Activated naive CD8-positive, alpha-beta T cell treated with anti-CD3 and anti-CD28 coated beads, Interleukin-2, amount 10 ng/mL, durations not matched to agents 7 days and 5 days (primary cell): ENCODE results near the gene DOCK10. TPM values are rescaled to one million over a fixed set of nuclear protein-coding genes. Genes with fewer than 3 reads are reported as not detected.

Experiments used
- ATAC-seq: fragments of 150-1000 bp; cut with Tn5 transposase; one replicate; pipeline ENCODE4 v1.10.0; 2021; ENCODE audit warnings: low read depth, moderate library complexity
- POLR2A ChIA-PET: fragments of 350-600 bp; sonication (Branson Sonifier 250); formaldehyde crosslinking; loops from one replicate; lab custom pipeline; 2021; ENCODE audit warnings: antibody characterized with exemption; lab: Charles Lee
- DNase-seq: peaks from one replicate; pipeline ENCODE4 v3.0.0; 2021
- H3K27ac Mint-ChIP-seq: one replicate; pipeline ENCODE4 v1.8.0; 2022; ENCODE audit warnings: mild to moderate bottlenecking, mixed read lengths
- H3K27me3 Mint-ChIP-seq: one replicate; pipeline ENCODE4 v1.8.0; 2022; ENCODE audit warnings: mild to moderate bottlenecking, moderate library complexity, mixed read lengths
- H3K36me3 Mint-ChIP-seq: one replicate; pipeline ENCODE4 v1.8.0; 2021; ENCODE audit warnings: mild to moderate bottlenecking, mixed read lengths
- H3K4me1 Mint-ChIP-seq: one replicate; pipeline ENCODE4 v1.8.0; 2021; ENCODE audit warnings: mixed read lengths
- H3K4me3 Mint-ChIP-seq: one replicate; pipeline ENCODE4 v1.8.0; 2022; ENCODE audit warnings: mild to moderate bottlenecking, moderate library complexity, mixed read lengths
- H3K9me3 Mint-ChIP-seq: one replicate; pipeline ENCODE4 v1.8.0; 2021; ENCODE audit warnings: mixed read lengths
- total RNA-seq, 2 experiments: library from RNA; stranded (reverse); gene quantifications; one replicate each; pipeline ENCODE4 v1.2.3, GENCODE V29; 2021

DOCK10 gene
- total RNA-seq, 2 experiments from 2014 or later, result 259 to 273 TPM

DNA sequence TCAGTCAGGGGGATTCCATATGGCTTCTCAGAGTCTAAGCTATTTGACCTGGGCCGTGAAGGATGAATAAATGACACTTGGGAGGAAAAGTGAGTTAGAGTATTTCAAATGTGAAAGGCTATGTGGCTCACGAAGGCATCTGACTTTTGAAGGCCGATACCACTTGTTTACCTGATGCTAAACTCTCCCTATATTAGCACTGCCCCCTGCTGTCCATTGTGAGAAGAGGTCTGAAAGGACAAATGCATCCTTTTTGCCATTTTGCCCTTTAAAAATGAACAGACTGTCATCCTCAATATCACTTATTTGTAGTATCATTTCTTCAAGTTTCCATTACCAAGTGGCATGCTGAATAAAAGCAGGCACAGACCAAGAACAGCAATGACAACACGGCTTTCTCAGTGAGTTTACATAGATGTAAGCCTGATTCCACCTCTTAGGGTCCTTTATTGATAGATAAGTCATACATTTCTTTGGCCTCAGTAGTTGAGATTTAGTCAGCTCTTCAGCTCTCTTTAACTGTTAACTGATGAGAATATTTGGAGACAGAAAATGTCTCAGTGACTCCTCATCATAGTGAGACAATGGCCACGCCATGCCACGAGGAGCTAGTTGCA is 40.1 kb downstream of the DOCK10 start:
- POLR2A ChIA-PET, result interaction anchor here (0.9 kb wide), 1 partner anchor 11 kb away, joined by 3 read pairs; no protein-coding TSS in a partner anchor
- ATAC-seq, result peak; percentile 79
- DNase-seq, result no peak
- H3K9me3 Mint-ChIP-seq, result no peaks in the 10 kb centered on the region
- H3K27me3 Mint-ChIP-seq, result no peaks in the 10 kb centered on the region
- peak overlapping the region; percentile 50 for H3K4me3 Mint-ChIP-seq
- peaks cover 27% of the 10 kb centered on the region for H3K36me3 Mint-ChIP-seq
- H3K4me1 Mint-ChIP-seq, result peaks cover 61% of the 10 kb centered on the region
- H3K27ac Mint-ChIP-seq, result peak overlapping the region; percentile 83

DNA sequence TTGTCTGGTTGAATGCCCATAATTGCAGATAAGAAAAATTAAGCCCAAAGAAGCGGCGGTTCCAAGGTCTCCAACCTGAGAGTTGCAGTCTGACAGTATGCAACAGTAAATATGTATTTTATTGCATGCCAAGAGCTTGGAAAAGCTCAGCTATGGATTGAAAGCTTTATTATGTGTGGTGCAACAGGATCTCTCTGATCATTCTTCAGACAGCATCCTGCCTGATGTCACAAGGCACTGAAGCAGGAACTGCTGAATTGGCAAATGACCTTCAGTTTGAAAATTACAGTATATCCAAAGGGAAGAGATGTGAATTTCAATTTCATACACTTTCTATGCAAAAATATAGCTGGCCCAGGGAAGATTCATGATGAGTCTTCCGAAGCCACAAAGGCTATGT is 42.5 kb downstream of the DOCK10 start:
- ATAC-seq (no peak), DNase-seq (no peak)
- H3K9me3 Mint-ChIP-seq, result no peaks in the 10 kb centered on the region
- peaks cover 38% of the 10 kb centered on the region for H3K36me3 Mint-ChIP-seq
- peaks cover 60% of the 10 kb centered on the region for H3K4me1 Mint-ChIP-seq
- H3K27me3 Mint-ChIP-seq, result no peaks in the 10 kb centered on the region
- POLR2A ChIA-PET, result interaction anchor here (0.6 to 1.2 kb wide), 3 partner anchors 46 to 230 kb away, joined by 3 to 5 read pairs (median 4); no protein-coding TSS in a partner anchor
- peak overlapping the region; percentile 45 for H3K27ac Mint-ChIP-seq
- no peak overlapping the region for H3K4me3 Mint-ChIP-seq

DNA sequence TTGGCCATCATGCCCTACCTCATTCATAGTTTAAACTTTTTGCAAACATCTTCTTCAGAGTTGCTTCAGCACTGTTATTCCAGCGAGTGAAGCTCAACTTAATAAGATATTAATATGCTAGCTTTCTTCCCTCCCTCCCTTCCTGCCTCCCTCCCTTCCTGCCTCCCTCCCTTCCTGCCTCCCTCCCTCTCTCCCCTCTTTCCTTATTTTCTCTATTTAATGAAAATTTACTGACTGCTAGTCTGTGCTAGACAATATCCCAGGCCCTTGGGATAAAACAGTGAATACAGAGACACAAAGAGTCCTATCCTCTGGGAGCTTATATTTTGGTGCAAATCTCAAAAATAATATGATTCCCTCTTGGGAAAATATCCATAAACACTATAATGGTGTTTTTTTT is 42.9 kb downstream of the DOCK10 start:
- no peaks in the 10 kb centered on the region for H3K27me3 Mint-ChIP-seq
- ATAC-seq, result no peak
- no peak overlapping the region for H3K4me3 Mint-ChIP-seq
- POLR2A ChIA-PET, result interaction anchor here (0.6 to 1.2 kb wide), 3 partner anchors 46 to 229 kb away, joined by 3 to 5 read pairs (median 4); no protein-coding TSS in a partner anchor
- DNase-seq, result no peak
- H3K9me3 Mint-ChIP-seq, result no peaks in the 10 kb centered on the region
- peaks cover 57% of the 10 kb centered on the region for H3K4me1 Mint-ChIP-seq
- H3K36me3 Mint-ChIP-seq, result peaks cover 42% of the 10 kb centered on the region
- H3K27ac Mint-ChIP-seq, result no peak overlapping the region

DNA sequence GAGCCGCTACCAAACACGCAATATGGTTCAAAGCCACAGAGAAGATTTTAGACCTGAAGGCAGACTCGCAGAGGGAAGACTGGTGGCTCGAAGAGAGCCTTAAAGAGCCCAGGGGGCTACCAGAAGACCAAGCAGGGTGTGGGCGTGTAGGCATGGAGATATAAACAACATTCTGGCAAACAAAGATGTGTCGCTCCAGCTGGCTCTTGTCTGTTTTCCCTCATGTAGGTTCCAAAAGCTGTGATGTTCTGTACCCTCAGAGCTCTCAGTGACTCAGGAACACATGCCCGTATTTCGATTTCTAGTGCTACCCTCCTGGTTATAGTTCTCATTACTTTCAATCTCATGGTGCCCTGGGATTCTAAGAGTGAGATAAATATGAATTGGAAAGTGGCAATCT is 44.5 kb downstream of the DOCK10 start:
- Mint-ChIP-seq H3K4me3 (no peak overlapping the region), H3K9me3 (no peaks in the 10 kb centered on the region), H3K4me1 (peaks cover 52% of the 10 kb centered on the region), H3K36me3 (peaks cover 47% of the 10 kb centered on the region), H3K27ac (peak overlapping the region; percentile 38), H3K27me3 (no peaks in the 10 kb centered on the region)
- DNase-seq, result no peak
- ATAC-seq, result no peak
- POLR2A ChIA-PET, result no interaction called here

DNA sequence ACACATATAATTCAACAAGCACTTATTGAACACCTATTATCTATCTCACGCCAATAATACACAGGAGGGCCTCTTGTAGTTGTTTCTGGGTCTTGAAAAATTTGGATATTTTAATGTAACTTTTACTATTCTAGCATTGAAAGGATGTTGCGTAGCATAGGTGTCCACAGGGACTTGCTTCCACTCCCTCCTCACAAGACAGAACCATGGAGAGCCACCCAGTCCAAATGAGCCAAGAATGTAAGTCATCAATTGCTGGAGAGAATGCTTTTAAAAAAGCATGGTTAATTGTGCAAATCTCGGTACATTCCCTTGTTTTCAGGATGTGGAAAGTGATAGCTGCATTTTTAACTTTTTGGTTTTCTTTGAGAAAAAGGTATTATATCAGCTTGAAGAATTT is 46.8 kb downstream of the DOCK10 start:
- POLR2A ChIA-PET, result interaction anchor here (1.2 kb wide), 1 partner anchor 68 kb away, joined by 3 read pairs; no protein-coding TSS in a partner anchor

DNA sequence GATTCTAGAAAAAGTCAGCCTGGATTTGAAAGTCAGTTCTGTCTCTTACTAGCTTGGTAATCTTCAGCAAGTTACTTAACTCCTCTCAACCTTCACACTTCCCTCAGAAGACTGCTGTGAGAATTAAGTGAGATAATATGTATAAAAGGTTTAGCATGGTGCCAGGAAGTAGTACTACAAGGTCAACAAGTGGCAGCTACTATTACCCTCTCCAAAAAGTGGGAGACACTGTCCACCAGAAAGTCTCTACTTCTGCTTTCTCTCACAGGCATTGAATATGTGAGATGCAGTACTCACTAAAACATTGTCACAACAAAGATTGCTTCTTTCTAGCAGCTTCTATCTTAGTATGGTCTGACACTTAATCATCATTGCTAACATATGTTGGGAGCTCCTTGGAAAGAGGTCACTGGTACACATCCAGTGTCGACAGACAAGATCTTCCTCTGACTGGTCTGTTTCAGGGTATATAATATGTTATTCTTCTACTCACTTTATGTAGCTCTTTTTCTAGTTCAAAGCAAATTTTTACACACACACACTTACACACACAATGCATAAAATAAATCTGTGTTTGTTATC is 47.9 kb downstream of the DOCK10 start:
- DNase-seq (no peak), ATAC-seq (no peak)
- H3K9me3 Mint-ChIP-seq, result no peaks in the 10 kb centered on the region
- peaks cover 72% of the 10 kb centered on the region for H3K36me3 Mint-ChIP-seq
- H3K27me3 Mint-ChIP-seq, result no peaks in the 10 kb centered on the region
- H3K27ac Mint-ChIP-seq, result no peak overlapping the region
- no peak overlapping the region for H3K4me3 Mint-ChIP-seq
- H3K4me1 Mint-ChIP-seq, result peaks cover 50% of the 10 kb centered on the region
- POLR2A ChIA-PET, result interaction anchor here (0.7 kb wide), 1 partner anchor 10 kb away, joined by 7 read pairs; no protein-coding TSS in a partner anchor

More for the DNA sequence above, 46.8 kb downstream of the DOCK10 start:
- no peaks in the 10 kb centered on the region for H3K9me3 Mint-ChIP-seq
- H3K4me1 Mint-ChIP-seq, result peaks cover 51% of the 10 kb centered on the region
- no peaks in the 10 kb centered on the region for H3K27me3 Mint-ChIP-seq
- ATAC-seq, result no peak
- H3K27ac Mint-ChIP-seq, result no peak overlapping the region
- no peak for DNase-seq
- no peak overlapping the region for H3K4me3 Mint-ChIP-seq
- peaks cover 65% of the 10 kb centered on the region for H3K36me3 Mint-ChIP-seq

DNA sequence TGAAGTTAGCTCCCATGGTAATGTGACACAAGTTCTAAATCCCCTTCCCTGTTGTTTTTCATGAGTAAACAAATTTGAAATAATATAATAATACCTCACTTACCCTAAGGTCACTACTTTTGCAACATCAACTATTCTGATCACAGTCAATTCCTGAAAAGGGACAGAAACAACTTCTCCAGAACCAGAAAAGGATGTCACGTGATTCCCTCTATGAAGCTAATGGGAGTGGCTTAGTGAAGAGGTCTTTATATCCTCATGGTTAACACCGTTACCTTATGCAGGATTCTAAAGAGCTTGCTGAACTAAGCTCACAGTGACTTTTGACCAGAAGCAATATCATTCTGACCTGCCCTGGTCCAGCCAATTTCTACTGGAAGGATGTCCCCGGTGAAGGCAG is 51.6 kb downstream of the DOCK10 start:
- H3K9me3 Mint-ChIP-seq, result no peaks in the 10 kb centered on the region
- peaks cover 64% of the 10 kb centered on the region for H3K4me1 Mint-ChIP-seq
- ATAC-seq, result no peak
- DNase-seq, result no peak
- H3K36me3 Mint-ChIP-seq, result peaks cover 56% of the 10 kb centered on the region
- no peak overlapping the region for H3K4me3 Mint-ChIP-seq
- no peaks in the 10 kb centered on the region for H3K27me3 Mint-ChIP-seq
- POLR2A ChIA-PET, result no interaction called here
- no peak overlapping the region for H3K27ac Mint-ChIP-seq

DNA sequence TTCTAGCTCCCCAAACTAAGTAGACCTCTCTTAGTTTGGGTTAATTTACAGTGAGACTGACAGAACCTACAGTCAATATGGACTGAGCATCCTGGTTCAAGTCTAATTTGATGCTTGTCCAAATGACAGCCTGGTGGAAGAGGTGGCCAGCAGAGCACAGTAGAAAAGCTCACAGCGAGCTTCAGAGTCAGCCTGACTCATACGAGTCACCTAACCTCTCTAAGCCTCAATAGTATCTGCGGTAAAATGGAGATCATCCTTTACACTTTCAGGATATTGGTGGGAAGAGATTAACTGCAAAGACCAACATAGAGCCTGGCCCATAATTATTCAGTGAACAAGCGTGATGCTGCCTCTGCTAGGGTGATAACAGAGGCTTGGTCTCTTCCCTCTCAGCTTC is 54.5 kb downstream of the DOCK10 start:
- Mint-ChIP-seq H3K36me3 (peaks cover 36% of the 10 kb centered on the region), H3K9me3 (no peaks in the 10 kb centered on the region)
- POLR2A ChIA-PET, result interaction anchor here (1.3 kb wide), 1 partner anchor 33 kb away, joined by 3 read pairs; no protein-coding TSS in a partner anchor

DNA sequence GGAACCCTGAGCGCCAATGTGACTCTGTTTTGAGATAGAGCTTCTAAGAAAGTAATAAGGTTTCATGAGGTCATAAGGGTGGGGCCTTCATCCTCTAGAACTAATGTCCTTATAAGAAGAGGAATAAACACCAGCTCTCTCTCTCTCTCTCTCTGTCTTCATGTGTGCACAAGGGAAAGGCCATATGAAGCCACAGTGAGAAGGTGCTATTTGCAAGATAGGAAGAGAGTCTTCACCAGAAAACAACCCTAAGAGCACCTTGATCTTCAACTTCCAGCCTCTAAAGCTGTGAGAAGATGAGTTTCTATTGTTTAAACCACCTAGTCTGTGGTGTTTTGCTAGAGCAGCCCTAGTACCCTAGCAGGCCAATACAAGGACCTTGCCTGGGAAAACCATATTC is 55.8 kb downstream of the DOCK10 start:
- Mint-ChIP-seq H3K4me3 (no peak overlapping the region), H3K36me3 (peaks cover 37% of the 10 kb centered on the region), H3K27me3 (no peaks in the 10 kb centered on the region), H3K9me3 (no peaks in the 10 kb centered on the region), H3K27ac (peak overlapping the region; percentile 83), H3K4me1 (peaks cover 81% of the 10 kb centered on the region)
- no peak for DNase-seq
- POLR2A ChIA-PET, result interaction anchor here (1.2 to 3.7 kb wide), 6 partner anchors 32 to 59 kb away, joined by 3 to 12 read pairs (median 7); no protein-coding TSS in a partner anchor
- peak; percentile 71 for ATAC-seq

More for the DNA sequence above, 54.5 kb downstream of the DOCK10 start:
- ATAC-seq (no peak), DNase-seq (no peak)
- no peaks in the 10 kb centered on the region for H3K27me3 Mint-ChIP-seq
- H3K27ac Mint-ChIP-seq, result peak overlapping the region; percentile 44
- peaks cover 76% of the 10 kb centered on the region for H3K4me1 Mint-ChIP-seq
- no peak overlapping the region for H3K4me3 Mint-ChIP-seq

DNA sequence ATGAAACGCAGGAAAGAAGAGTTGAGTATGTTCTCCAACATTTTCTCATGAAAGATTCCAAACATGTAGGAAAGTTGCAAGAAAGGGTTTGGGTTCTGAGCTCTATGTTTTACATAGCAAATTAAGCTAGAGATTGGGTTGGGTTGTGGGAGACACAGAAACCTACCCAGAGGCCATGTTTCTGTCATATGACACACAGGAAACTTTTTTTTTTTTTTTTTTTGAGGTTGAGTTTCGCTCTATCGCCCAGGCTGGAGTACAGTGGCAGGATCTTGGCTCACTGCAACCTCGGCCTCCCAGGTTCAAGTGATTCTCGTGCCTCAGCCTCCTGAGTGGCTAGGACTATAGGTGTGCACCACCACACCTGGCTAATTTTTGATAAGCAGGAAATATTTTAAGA is 57.6 kb downstream of the DOCK10 start:
- DNase-seq (no peak), ATAC-seq (peak; percentile 46)
- H3K4me3 Mint-ChIP-seq, result peak overlapping the region; percentile 81
- H3K27me3 Mint-ChIP-seq, result no peaks in the 10 kb centered on the region
- H3K27ac Mint-ChIP-seq, result peak overlapping the region; percentile 94
- peaks cover 1% of the 10 kb centered on the region for H3K9me3 Mint-ChIP-seq
- H3K36me3 Mint-ChIP-seq, result peaks cover 31% of the 10 kb centered on the region
- H3K4me1 Mint-ChIP-seq, result peaks cover 73% of the 10 kb centered on the region
- POLR2A ChIA-PET, result interaction anchor here (0.6 to 3.7 kb wide), 8 partner anchors 8 to 68 kb away, joined by 3 to 12 read pairs (median 3); no protein-coding TSS in a partner anchor

DNA sequence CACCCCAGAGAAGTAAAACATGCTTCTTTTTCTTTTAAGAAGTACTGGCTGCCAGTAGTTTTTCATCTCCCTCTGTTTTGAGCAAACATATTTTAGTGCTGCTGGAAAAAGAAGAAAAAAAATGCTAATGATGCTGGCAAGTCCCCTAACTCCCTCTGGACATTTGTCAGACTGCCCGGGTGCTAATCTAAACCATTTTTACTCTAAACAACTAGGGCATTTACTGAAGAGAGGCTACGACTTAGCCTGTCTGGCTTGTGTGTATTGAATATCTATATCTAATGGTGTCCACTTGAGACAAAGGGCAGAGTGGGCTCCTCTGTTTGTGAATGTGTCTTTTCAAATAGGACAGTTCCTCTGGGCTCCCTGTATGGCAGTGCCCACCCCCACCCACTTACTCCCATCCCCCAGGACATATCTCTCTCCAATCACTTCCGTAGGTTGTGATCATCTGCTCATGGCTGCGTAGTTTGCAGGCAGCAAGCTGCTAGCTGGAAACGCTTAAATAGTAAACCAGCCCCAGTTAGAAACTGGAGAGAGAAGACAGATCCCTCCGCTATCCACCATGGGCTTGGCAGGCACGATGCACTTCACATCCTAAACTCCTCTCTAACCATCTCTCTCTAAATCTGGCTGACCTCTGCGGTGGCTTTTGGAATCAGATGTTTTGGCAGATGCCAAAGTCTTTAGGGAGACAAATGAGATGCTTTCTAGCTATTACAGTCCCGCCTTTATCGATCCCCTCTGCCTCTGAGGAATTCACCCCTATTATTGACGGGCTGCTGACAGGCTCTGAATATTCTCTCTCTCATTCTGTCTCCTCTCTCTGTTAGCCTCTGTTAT is 58.3 kb downstream of the DOCK10 start:
- peaks cover 32% of the 10 kb centered on the region for H3K36me3 Mint-ChIP-seq

DNA sequence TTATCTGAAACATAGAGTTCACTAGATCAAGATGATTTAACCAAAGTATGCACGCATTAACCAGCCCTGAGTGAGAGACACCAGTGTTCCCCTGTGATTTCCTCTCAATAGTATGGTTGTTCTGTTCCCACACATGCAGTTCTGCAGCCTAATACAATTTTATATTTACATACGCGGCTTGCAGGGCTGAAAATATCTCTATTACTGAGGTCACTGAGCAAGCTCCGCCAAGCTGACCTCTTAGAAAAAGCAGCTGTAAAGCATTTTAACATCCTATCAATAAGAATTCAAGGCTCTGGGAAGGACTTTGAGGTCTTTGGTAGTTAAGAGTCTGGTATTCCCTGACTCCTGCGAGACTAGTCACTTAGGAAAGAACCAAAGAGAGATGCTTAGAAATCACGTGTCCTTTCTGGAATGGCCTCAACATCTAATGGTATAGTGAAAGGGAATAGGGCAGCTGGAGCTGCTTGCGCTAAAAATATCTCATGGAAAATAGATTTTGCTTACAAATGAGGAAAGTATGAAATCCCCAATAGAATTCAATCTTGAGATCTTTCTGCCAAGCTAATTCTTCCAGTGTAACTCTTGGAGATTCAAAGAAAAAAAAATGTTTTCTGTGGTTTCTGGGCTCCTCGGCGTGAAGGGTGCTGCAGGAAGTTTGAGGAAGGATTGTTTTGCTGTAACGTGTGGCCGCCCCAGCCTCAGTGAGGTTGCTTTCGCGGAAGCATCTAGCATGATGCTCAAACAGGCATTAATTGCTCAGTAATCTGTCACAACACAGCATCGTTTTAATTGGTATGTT is 59.2 kb downstream of the DOCK10 start:
- peaks cover 1% of the 10 kb centered on the region for H3K9me3 Mint-ChIP-seq
- POLR2A ChIA-PET, result interaction anchor here (1.0 to 1.6 kb wide), 5 partner anchors 19 to 50 kb away, joined by 3 to 12 read pairs (median 4); no protein-coding TSS in a partner anchor
- H3K27ac Mint-ChIP-seq, result peak overlapping the region; percentile 94
- DNase-seq (peak; percentile 54), ATAC-seq (peak; percentile 53)
- no peaks in the 10 kb centered on the region for H3K27me3 Mint-ChIP-seq
- H3K4me1 Mint-ChIP-seq, result peaks cover 70% of the 10 kb centered on the region
- H3K36me3 Mint-ChIP-seq, result peaks cover 32% of the 10 kb centered on the region
- peak overlapping the region; percentile 81 for H3K4me3 Mint-ChIP-seq

More for the DNA sequence above, 58.3 kb downstream of the DOCK10 start:
- peaks cover 1% of the 10 kb centered on the region for H3K9me3 Mint-ChIP-seq
- POLR2A ChIA-PET, result interaction anchor here (0.6 to 3.7 kb wide), 9 partner anchors 9 to 69 kb away, joined by 3 to 12 read pairs (median 3); no protein-coding TSS in a partner anchor
- ATAC-seq (no peak), DNase-seq (no peak)
- H3K27ac Mint-ChIP-seq, result peak overlapping the region; percentile 94
- H3K27me3 Mint-ChIP-seq, result no peaks in the 10 kb centered on the region
- H3K4me3 Mint-ChIP-seq, result peak overlapping the region; percentile 81
- peaks cover 72% of the 10 kb centered on the region for H3K4me1 Mint-ChIP-seq
